GM23338 (cell line): ENCODE data around the gene TRPV5. TPM values are rescaled to one million over a fixed set of nuclear protein-coding genes. Genes with fewer than 3 reads are reported as not detected.

Source experiments
- ATAC-seq: fragments of 200-7000 bp; cut with Tn5 transposase; 3 replicates; pipeline ENCODE4 v1.9.1; 2020
- DNase-seq: peaks from one replicate; pipeline ENCODE4 v3.0.0-alpha.2; 2015; ENCODE audit warnings: low spot score
- H2AFZ ChIP-seq: fragments of 200-600 bp; sonication (generic); 2 replicates; pipeline ENCODE4 v1.8.0; 2016; ENCODE audit warnings: antibody characterized with exemption, mild to moderate bottlenecking, moderate library complexity
- H3F3A ChIP-seq: fragments of 200-600 bp; sonication (generic); replicated peaks from 2 replicates; pipeline ENCODE4 v1.8.0; 2017; ENCODE audit warnings: antibody characterized with exemption, mixed run types, low read depth
- H3K27ac ChIP-seq: fragments of 200-600 bp; sonication (generic); 2 replicates; pipeline ENCODE4 v1.6.1; 2016; ENCODE audit warnings: low read depth
- H3K27me3 ChIP-seq: fragments of 200-600 bp; sonication (generic); 2 replicates; pipeline ENCODE4 v1.8.0; 2016; ENCODE audit warnings: mild to moderate bottlenecking, mixed run types, moderate library complexity; ENCODE audit not compliant: insufficient read depth
- H3K36me3 ChIP-seq: fragments of 200-600 bp; sonication (generic); 2 replicates; pipeline ENCODE4 v1.8.0; 2016; ENCODE audit warnings: mild to moderate bottlenecking; ENCODE audit not compliant: insufficient read depth
- H3K4me1 ChIP-seq: fragments of 200-600 bp; sonication (generic); 2 replicates; pipeline ENCODE4 v1.8.0; 2016; ENCODE audit warnings: mild to moderate bottlenecking, moderate library complexity; ENCODE audit not compliant: insufficient read depth
- H3K4me2 ChIP-seq: fragments of 200-600 bp; sonication (generic); 2 replicates; pipeline ENCODE4 v1.7.1; 2017; ENCODE audit warnings: mixed run types
- H3K4me3 ChIP-seq: fragments of 200-600 bp; sonication (generic); 2 replicates; pipeline ENCODE4 v1.6.1; 2016; ENCODE audit warnings: mixed run types
- H3K79me2 ChIP-seq: fragments of 200-600 bp; sonication (generic); replicated peaks from 2 replicates; pipeline ENCODE4 v1.8.0; 2017; ENCODE audit warnings: mild to moderate bottlenecking; ENCODE audit not compliant: insufficient read depth
- H3K9me2 ChIP-seq: fragments of 200-600 bp; sonication (generic); 2 replicates; pipeline ENCODE4 v1.8.0; 2017; ENCODE audit not compliant: insufficient read depth
- H4K20me1 ChIP-seq: fragments of 200-600 bp; sonication (generic); replicated peaks from 2 replicates; pipeline ENCODE4 v1.8.0; 2017; ENCODE audit warnings: mild to moderate bottlenecking; ENCODE audit not compliant: insufficient read depth
- H3K27ac Mint-ChIP-seq: 2 replicates; pipeline ENCODE4 v1.8.0; 2020; ENCODE audit warnings: inconsistent platforms, mild to moderate bottlenecking, moderate library complexity, mixed read lengths
- H3K27me3 Mint-ChIP-seq: 3 replicates; pipeline ENCODE4 v1.8.0; 2022; ENCODE audit warnings: low read depth, mild to moderate bottlenecking, moderate library complexity, mixed read lengths, inconsistent platforms; ENCODE audit not compliant: insufficient read depth, poor library complexity
- H3K36me3 Mint-ChIP-seq: 3 replicates; pipeline ENCODE4 v1.8.0; 2021; ENCODE audit warnings: low read depth, mild to moderate bottlenecking, inconsistent platforms, moderate library complexity, mixed read lengths
- H3K4me1 Mint-ChIP-seq: 3 replicates; pipeline ENCODE4 v1.8.0; 2020; ENCODE audit warnings: mild to moderate bottlenecking, inconsistent platforms, mixed read lengths
- H3K4me3 Mint-ChIP-seq: 3 replicates; pipeline ENCODE4 v1.8.0; 2021; ENCODE audit warnings: moderate library complexity, mild to moderate bottlenecking, inconsistent platforms, mixed read lengths
- H3K9me3 Mint-ChIP-seq: 3 replicates; pipeline ENCODE4 v1.8.0; 2020; ENCODE audit warnings: moderate library complexity, mild to moderate bottlenecking, inconsistent platforms, mixed read lengths
- CTCF ChIP-seq, 2 experiments: fragments of 200-600 bp in 1 of 2; sonication (generic) in 1 of 2; conservative IDR thresholded peaks; 2 replicates each; pipeline versions ENCODE4 v1.5.1 to v1.6.1; 2016 to 2017; ENCODE audit warnings: antibody characterized with exemption in 2 of 2, low read depth in 2 of 2, mild to moderate bottlenecking in 2 of 2, moderate library complexity in 1 of 2
- JUNB ChIP-seq: IDR thresholded peaks from one replicate; pipeline ENCODE4 v1.6.1; 2016; ENCODE audit warnings: antibody characterized with exemption; ENCODE audit not compliant: unreplicated experiment
- NANOG ChIP-seq: IDR thresholded peaks from 2 replicates; pipeline ENCODE4 v1.6.1; 2016; ENCODE audit warnings: antibody characterized with exemption, borderline replicate concordance
- POLR2AphosphoS5 ChIP-seq: IDR thresholded peaks from 2 replicates; pipeline ENCODE4 v1.6.1; 2016; ENCODE audit warnings: antibody characterized with exemption, low read depth
- REST ChIP-seq: IDR thresholded peaks from one replicate; pipeline ENCODE4 v1.6.1; 2018; ENCODE audit warnings: antibody characterized with exemption; ENCODE audit not compliant: unreplicated experiment
- ZNF462 ChIP-seq: fragments of 250-450 bp; sonication (Bioruptor Pico); IDR thresholded peaks from 2 replicates; pipeline ENCODE4 v1.5.0; 2020; ENCODE audit warnings: mild to moderate bottlenecking, moderate library complexity
- polyA plus RNA-seq: library from polyadenylated mRNA; unstranded; fragments of >200 nt; fragmentation: Nextera tagmentation; extraction: Ambion mirVana; gene quantifications from 2 replicates; pipeline ENCODE4 v1.2.1, GENCODE V29; 2016
- total RNA-seq: library from RNA; depleted of rRNA; stranded (reverse); fragments of >200 nt; shearing (Covaris generic); gene quantifications from 2 replicates; pipeline ENCODE4 v1.2.3, GENCODE V29; 2014

Gene TRPV5
- total and polyA plus RNA-seq, 2 experiments from 2014 or later, result not detected

GRCh38 chr7:142876236-142876960 lies 57.1 kb downstream of the TRPV5 start (continued):
- TF ChIP-seq ZNF462 (no peak), NANOG (no peak), CTCF (conservative IDR thresholded peaks at IDR 0.05; ENCODE audit: low read depth in 2 of 2) (no peak)

- DNase-seq (no peak), ATAC-seq (no peak)
- Histone ChIP-seq H3K36me3 (no peaks in the 10 kb centered on the region), H2AFZ (no peak overlapping the region), H3F3A (no peaks in the 10 kb centered on the region), H3K4me1 (no peaks in the 10 kb centered on the region), H3K79me2 (no peaks in the 10 kb centered on the region), H3K9me2 (no peaks in the 10 kb centered on the region), H3K4me3 (no peak overlapping the region), H3K27me3 (no peaks in the 10 kb centered on the region), H3K4me2 (no peak overlapping the region), H4K20me1 (no peaks in the 10 kb centered on the region), H3K27ac (no peak overlapping the region)
- Mint-ChIP-seq H3K27ac (no peak overlapping the region), H3K9me3 (peaks cover 5% of the 10 kb centered on the region; the same call in 1 of the 3 replicates), H3K27me3 (peaks cover 5% of the 10 kb centered on the region), H3K4me3 (no peak overlapping the region), H3K36me3 (peaks cover 12% of the 10 kb centered on the region; the same call in 2 of the 3 replicates), H3K4me1 (no peaks in the 10 kb centered on the region)
- no peak for TF ChIP-seq POLR2AphosphoS5
- no peak for TF ChIP-seq CTCF (conservative IDR thresholded peaks at IDR 0.05; ENCODE audit: low read depth in 2 of 2)
- TF ChIP-seq JUNB, result no peak
- TF ChIP-seq REST, result no peak
Measured at GRCh38 chr7:142875456-142875855, 58.1 kb downstream of the TRPV5 start.
